Left lung (tissue), 4 donors: Measurements from ENCODE around the gene LOC101059915.

Experiments used
- ATAC-seq: fragments of 200-7000 bp; cut with Tn5 transposase; one replicate; pipeline ENCODE4 v1.9.1; 2020; ENCODE audit warnings: moderate library complexity
- DNase-seq, 4 donors: peaks; one replicate each; pipeline ENCODE4 v3.0.0-alpha.2; 2013 to 2020
- H3K27ac ChIP-seq, 2 donors: fragments of 200-600 bp; sonication (generic) in 1 of 2; one replicate each; pipeline versions ENCODE4 v1.5.0 to v1.8.0; 2020 to 2021
- H3K27me3 ChIP-seq, 2 donors: fragments of 200-600 bp; sonication (generic) in 1 of 2; one replicate each; pipeline versions ENCODE4 v1.5.0 to v1.8.0; 2020 to 2021
- H3K36me3 ChIP-seq, 2 donors: fragments of 200-600 bp; sonication (generic) in 1 of 2; one replicate each; pipeline versions ENCODE4 v1.5.0 to v1.8.0; 2020 to 2021
- H3K4me1 ChIP-seq, 2 donors: fragments of 200-600 bp; one replicate each; pipeline ENCODE4 v1.8.0; 2021
- H3K4me3 ChIP-seq, 2 donors: fragments of 200-600 bp; sonication (generic) in 1 of 2; one replicate each; pipeline versions ENCODE4 v1.5.0 to v1.8.0; 2020 to 2021; ENCODE audit warnings: mild to moderate bottlenecking in 1 of 2
- H3K9me3 ChIP-seq, 2 donors: fragments of 200-600 bp; sonication (generic) in 1 of 2; one replicate each; pipeline versions ENCODE4 v1.5.0 to v1.8.0; 2020 to 2021
- intact Hi-C, 2 donors: fragments of 100-400 bp; cut with DNase I; formaldehyde crosslinking; loops; one replicate each; pipeline versions ENCODE4 v1.11.2 to v1.14.2; 2022
- TF ChIP-seq, protein P1 (sequence below), 2 donors: fragments of 200-600 bp; sonication (generic) in 1 of 2; IDR thresholded peaks; one replicate each; pipeline versions ENCODE4 v1.5.0 to v1.8.0; 2021; ENCODE audit warnings: antibody characterized with exemption in 2 of 2
- donor health status: DM: no; HTN: yes; CAD: no.
- donor health status: DM: no; HTN: no; CAD: no.

LOC101059915 gene

DNA sequence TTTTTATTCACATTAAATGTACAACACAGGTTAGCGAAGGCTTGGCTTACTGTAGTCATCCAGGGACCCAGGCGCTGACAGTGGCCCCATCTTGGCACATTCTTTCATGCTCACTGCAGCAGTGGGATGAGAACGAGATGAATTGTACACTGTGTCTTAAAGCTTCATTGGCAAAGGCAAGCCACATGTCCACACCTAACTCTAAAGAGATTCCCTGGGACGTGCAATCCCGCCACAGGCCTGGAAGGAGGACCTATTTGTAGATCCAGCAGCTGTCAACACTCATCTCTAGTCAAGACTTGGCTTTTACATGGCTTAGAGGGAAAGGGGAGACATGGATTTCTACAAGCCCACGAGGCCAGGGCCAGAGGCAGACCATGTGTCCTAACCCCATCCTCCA is 33.0 kb upstream of the LOC101059915 start:
- Histone ChIP-seq H3K4me3 (no peak overlapping the region), H3K27me3 (no peaks in the 10 kb centered on the region), H3K27ac (no peak overlapping the region), H3K9me3 (no peaks in the 10 kb centered on the region), H3K4me1 (no peaks in the 10 kb centered on the region), H3K36me3 (no peaks in the 10 kb centered on the region)
- DNase-seq (no peak), ATAC-seq (no peak)
- intact Hi-C loops, result no loop called here
- TF ChIP-seq, protein P1, sequence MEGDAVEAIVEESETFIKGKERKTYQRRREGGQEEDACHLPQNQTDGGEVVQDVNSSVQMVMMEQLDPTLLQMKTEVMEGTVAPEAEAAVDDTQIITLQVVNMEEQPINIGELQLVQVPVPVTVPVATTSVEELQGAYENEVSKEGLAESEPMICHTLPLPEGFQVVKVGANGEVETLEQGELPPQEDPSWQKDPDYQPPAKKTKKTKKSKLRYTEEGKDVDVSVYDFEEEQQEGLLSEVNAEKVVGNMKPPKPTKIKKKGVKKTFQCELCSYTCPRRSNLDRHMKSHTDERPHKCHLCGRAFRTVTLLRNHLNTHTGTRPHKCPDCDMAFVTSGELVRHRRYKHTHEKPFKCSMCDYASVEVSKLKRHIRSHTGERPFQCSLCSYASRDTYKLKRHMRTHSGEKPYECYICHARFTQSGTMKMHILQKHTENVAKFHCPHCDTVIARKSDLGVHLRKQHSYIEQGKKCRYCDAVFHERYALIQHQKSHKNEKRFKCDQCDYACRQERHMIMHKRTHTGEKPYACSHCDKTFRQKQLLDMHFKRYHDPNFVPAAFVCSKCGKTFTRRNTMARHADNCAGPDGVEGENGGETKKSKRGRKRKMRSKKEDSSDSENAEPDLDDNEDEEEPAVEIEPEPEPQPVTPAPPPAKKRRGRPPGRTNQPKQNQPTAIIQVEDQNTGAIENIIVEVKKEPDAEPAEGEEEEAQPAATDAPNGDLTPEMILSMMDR (IDR thresholded peaks at IDR 0.05), result no peak

DNA sequence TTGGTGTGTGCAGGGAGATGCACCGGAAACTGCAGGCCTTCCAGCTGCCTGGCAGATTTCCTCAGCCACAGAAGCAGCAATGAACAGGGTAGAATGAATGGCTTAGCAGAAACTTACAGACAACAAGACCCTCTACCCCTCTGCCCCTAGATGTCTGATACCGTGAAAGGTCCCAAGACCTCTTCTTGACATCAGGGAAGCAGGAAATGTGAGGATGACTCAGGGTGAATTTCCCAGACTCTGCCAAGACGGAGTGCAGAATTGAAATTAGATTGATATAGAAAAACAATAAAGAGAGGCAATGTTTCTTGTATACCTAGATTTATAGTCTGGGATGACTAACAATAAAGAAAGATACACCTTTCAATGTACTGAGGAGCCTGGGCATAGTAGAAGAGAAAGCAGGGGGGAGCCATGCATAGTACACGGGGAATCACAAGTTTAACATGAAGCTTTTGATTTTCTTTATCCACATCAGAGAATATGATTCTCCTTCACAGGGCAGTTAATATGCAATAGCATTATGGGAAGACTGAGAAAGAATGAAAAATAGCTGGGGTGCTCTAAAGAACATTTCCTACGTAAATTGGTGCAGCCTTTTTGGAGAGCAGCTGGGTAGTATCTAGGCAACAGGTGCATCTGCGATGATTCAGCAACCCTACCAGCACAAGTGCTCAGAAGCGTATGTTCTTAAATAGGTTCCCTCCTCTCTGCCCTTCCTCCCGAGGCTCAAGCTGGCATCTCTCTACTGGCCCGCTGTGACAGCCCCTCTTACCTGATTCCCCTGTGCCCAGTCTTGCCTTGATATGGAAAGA is 30.7 kb upstream of the LOC101059915 start:
- Histone ChIP-seq H3K27ac (no peak overlapping the region), H3K9me3 (no peaks in the 10 kb centered on the region), H3K4me1 (no peaks in the 10 kb centered on the region), H3K4me3 (no peak overlapping the region), H3K36me3 (no peaks in the 10 kb centered on the region), H3K27me3 (no peaks in the 10 kb centered on the region)
- intact Hi-C loops, result no loop called here
- TF ChIP-seq, protein P1 (IDR thresholded peaks at IDR 0.05), result no peak
- ATAC-seq (no peak), DNase-seq (no peak)

DNA sequence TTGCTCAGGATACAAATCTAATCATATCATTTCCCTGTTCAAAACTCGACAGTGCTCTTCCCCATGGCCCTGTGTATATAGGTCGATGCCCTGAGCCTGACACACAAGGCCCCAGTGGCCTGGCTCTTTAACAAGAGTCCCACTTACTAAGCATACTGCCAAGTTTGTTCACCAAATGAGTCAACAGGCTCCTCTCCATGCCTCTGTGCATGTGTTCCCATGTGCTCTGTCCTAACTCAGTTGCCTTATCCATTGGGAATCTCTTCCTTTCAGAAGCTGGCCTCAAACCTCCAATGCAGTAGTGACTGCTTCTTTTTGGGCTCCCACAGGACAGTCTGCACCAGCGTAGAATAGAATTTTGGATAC is 30.1 kb upstream of the LOC101059915 start:
- Histone ChIP-seq H3K4me1 (no peaks in the 10 kb centered on the region), H3K9me3 (no peaks in the 10 kb centered on the region), H3K4me3 (no peak overlapping the region), H3K27me3 (no peaks in the 10 kb centered on the region), H3K36me3 (no peaks in the 10 kb centered on the region), H3K27ac (no peak overlapping the region)
- TF ChIP-seq, protein P1 (IDR thresholded peaks at IDR 0.05), result no peak
- DNase-seq (no peak), ATAC-seq (no peak)
- intact Hi-C loops, result no loop called here

DNA sequence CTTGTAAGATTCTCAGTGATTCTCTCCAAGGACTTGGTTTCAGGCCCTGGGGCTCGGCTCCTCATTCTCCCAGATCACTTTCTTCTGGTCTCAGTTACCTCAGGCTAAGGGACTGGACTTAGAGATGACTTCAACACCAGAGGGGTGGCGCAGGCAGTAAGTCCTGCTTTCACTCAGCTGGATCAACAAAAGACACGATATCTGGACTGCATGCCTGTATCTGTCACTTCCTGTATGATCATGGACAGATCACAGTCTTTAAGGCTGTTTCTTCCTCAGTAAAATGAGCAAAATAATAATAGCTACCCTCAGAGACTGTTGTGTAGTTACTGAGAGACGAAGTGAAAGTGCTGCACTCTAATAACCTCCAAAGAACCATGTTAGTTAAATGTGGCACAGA is 29.5 kb upstream of the LOC101059915 start:
- ATAC-seq, result no peak
- H3K27ac ChIP-seq, result no peak overlapping the region
- TF ChIP-seq, protein P1 (IDR thresholded peaks at IDR 0.05), result no peak
- no peaks in the 10 kb centered on the region for H3K9me3 ChIP-seq
- DNase-seq, result no peak
- intact Hi-C loops, result no loop called here
- H3K4me1 ChIP-seq, result no peaks in the 10 kb centered on the region
- H3K27me3 ChIP-seq, result no peaks in the 10 kb centered on the region
- H3K4me3 ChIP-seq, result no peak overlapping the region
- H3K36me3 ChIP-seq, result no peaks in the 10 kb centered on the region

DNA sequence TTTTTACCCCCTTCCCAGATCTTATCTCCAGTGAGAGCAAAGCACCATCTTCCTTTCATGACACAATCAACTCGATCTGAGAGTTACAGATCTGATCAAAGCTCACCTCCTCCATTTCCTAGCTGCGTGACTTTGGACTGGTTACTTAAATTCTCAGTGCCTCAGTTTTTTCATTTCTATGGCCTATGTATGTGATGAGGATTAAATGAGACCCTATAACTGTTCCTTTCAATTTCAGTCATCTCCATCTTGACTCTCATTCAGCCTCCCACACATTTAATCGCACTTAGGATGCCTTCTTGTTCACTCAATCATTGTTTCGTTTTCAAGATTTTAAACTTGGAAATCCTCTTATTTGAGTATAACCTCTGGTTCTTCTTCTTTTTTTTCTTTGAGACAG is 28.9 kb upstream of the LOC101059915 start:
- no peaks in the 10 kb centered on the region for H3K4me1 ChIP-seq
- no peaks in the 10 kb centered on the region for H3K9me3 ChIP-seq
- H3K36me3 ChIP-seq, result no peaks in the 10 kb centered on the region
- ATAC-seq (no peak), DNase-seq (no peak)
- H3K27ac ChIP-seq, result no peak overlapping the region
- H3K27me3 ChIP-seq, result no peaks in the 10 kb centered on the region
- TF ChIP-seq, protein P1 (IDR thresholded peaks at IDR 0.05), result no peak
- intact Hi-C loops, result no loop called here
- H3K4me3 ChIP-seq, result no peak overlapping the region
